ENCODE data around the gene FUT8.

FUT8 gene

DNA sequence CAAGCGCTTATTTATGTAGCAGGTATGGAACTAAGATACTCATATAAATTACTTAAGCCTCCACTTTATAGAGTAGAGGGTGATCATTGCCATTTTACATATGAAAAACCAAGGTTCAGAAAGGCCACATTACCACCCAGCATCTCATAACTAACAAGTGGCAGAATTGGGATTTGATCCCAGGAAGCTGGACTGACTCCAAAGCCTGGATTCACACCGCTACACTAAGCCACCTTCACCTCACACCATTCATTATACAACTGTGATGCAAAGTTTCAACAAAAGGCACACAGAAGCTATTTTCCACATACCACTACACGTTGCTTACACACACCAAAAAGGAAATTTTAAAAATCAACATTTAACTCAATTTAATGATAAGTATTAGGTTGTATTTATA lies 370.6 kb downstream of the FUT8 start:
- DNase-seq = no peak

DNA sequence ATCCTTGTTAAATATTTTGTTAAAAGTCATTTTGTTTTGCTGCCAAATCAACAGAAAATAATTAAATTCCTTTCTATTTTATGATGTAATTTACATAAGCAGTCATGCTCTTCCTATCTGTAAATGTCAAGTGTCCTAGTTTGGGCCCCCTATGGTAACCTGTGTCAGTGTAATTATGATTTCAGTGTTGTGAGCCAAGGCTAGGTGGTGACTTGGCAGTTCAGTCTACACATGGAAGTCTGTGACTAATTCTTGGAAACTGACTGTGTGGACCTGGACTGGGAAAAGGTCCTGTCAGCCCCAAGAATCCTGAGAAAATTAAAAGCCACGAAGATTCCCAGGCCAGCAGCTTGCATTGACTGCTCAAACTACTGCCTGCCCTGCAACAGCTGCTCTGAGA lies 371.0 kb downstream of the FUT8 start:
- no peak for DNase-seq

DNA sequence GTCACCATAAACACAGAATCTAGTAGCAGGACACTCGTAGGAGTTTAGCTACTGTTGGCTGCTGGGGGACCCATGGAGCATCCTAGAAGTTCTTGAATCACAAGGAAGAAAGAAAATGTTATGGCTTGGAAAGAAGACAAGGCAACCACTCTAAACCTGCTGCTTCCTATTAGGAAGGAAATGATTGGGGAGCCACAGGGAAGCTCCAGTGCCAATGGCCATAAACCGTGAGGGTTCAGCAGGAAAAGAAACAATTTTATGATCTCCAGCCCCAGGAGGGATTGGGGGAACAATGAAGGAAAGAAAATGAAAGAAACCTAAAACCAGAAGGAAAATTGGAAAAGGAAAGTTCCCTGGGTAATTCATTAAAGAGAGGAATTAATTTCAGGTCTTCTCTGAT lies 372.0 kb downstream of the FUT8 start:
- DNase-seq = no peak

DNA sequence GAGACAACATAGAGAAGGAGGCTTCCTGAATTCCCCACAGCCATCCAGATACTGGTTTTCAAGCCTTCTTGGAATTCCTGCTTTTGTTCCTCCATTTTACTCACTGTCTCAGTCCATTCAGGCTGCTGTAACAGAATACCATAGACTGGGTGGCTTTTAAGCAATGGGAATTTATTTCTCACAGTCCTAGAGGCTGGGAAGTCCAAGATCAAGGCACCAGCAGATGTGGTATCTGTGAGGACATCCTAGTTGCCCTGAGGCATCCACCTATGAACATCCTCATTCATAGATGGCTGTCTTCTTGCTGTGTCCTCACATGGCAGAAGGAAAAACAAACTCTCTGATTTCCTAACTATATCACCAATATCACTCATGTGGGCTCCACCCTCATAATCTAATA lies 374.9 kb downstream of the FUT8 start:
- DNase-seq = no peak

- DNase-seq = no peak
Observed at GRCh38 chr14:65788876-65789275, 376.3 kb downstream of the FUT8 start.

GRCh38 chr14:65789363-65789762 lies 376.8 kb downstream of the FUT8 start:
- no peak for DNase-seq

DNA sequence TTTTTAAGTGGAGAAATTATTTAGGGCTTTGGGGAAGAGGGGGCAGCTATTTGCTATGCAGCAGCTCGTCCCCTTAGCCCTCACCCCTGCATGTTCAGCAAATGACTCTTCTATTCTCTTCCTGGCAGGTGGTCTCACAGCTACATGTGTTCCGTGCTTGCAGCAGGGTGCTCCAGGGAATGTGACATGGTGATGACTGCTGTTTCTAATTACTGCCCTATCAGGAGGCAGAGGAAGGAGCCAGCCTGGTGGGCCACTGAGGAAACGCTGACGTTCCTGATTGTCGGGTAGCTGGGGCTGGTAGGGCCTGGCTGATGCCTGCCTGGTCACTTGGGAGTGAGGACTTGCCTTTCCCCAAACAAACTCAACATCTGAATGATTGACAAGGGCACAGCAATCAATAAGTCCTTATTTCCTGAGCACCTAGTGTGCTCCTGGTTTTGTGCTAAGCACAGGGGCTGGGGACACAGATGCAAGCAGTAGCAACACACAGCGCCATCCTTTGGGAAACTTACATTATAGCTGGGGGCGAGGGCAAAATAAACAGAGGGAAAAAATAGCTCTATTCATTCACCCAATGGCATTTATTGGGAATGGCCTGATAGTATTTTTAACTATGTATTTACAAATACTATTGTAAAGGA lies 377.8 kb downstream of the FUT8 start:
- DNase-seq = no peak

DNA sequence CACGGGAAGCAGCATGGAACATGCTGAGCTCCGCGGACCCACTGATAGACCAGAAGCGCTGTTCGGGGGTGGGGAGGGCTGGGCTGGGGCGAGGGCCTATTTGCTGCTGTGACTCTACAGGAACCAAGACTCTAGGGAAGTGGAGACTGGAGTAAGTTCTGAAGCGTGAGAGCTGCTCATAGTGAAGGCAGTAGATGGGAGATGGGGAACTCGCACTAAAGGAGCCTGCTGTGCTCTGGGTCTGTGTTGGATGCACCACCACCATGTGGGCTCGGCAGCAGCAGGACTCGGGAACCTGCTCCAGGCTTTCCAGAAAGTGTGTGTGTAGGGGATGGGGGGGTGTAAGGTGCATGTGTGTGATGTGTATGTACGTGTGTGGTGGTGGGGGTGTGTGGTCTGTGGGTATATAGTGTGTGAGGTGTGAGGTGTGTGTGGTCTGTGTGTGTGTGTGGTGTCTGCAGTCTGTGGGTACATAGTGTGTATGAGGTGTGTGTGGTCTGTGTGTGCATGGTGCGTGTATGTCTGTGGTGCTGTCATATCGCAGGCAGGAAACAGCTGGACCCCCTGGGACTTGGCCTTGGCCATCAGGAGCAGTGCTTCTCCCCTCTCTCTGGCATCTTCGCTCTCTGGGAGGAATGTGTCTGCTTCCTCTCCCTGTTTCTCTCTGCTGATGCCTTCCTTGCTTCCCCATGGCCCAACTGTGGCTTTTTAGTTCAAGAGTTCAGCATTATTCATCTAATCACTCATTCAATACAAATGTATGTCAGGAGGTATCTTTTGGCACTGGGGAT lies 378.9 kb downstream of the FUT8 start:
- DNase-seq = peak in 1 of 2 donors; percentile 4

- no peak for DNase-seq
Observed at GRCh38 chr14:65792208-65792905, 379.8 kb downstream of the FUT8 start.
